Iris pigment epithelial cell (primary cell): ENCODE data around the gene AOC2.
"Not testable (repeated sequence)": the region's sequence is repeated elsewhere in the genome, so short reads cannot be mapped to it uniquely, and the experiment has no call there.

Experiments
- DNase-seq: peaks from one replicate; pipeline ENCODE4 v3.0.0-alpha.2; 2011; ENCODE audit warnings: low read depth

Gene AOC2

GRCh38 chr17:42832934-42833766, 11.2 kb upstream of the AOC2 start, which contains the start of gene PSME3:
TSS of gene PSME3 (plus strand) at chr17:42833397. CDS start at chr17:42833632, 235 bp downstream.
- peak; percentile 89 for DNase-seq

DNA sequence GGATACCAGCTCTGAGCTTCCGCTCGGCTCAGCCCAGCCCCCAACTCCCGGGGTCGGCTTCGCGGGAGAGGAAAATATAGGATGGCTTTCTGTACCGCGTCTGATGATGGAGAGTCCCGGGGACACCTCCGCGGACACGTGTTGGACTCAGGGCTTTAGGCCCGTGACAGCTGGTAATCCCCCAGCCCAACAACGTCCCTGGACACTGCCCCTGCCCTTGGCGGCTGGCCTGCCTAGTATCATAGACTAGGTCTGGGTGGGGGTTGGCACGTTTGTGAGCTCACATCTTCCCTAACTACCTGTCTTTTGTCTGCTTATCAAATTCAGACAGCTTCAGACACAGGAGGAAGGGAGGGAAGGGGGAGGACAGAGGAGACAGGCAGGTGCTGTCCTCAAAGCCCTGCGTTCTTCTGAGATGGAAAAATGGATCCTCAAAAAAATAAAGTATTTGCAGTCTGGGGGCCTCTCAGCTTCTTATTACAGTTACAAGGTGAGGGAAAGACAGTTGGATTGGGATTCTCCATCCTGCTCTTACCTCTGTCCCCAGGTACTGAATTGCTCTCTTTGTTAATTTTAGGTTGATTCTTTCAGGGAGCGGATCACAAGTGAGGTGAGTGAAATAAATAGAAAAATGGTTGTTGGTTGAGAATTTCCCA, 10.5 kb upstream of the AOC2 start:
- no peak for DNase-seq

DNA sequence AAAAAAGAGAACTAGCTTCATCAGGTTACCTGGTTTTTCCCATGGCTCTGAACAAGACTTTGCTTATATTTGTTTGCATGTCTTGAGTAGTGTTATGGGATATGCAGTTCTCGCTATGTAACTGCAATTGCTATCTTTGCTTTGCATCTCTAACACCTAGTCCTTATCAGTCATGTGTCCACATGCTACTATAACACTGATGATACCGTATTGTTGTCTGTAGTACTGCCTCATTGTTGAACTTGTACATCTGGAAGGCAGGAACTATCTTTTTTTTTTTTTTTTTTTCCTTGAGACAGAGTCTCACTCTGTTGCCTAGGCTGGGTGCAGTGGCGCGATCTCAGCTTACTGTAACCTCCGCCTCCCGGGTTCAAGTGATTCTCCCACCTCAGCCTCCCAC, 8.6 kb upstream of the AOC2 start:
- no peak for DNase-seq

DNA sequence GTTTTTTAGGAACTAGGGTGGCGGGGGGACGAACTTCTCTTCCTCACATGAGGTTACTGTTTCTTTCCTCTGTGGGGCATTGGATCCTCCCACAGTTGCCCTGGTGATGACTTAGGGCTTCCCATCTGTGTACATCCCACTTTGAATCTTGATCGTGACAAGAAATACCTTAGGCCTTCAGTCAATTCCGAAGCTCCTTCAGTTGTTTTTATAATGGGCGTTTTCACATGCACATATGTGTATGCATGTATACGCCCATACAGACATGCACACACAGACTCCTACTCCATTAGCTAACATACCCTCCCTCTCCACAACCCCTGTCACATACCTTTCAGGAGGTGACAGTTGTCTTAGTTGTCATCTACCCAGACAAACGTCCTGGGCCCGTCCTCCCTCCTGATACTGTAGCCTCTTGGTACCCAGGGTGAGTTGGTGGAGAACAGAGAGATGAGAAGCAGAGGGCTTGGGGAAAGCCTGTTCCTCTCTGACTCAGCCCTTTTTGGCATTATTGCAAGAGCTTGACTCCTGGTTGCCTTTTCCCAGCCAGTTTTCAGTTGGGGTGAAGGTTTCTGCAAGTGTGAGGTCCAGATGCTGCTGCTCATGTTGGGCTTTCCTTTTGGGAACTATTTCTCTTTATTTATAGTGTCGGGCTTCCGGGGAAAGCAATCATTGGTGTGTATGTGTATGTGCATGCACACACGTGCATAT, 2.2 kb upstream of the AOC2 start:
- peak; percentile 23 for DNase-seq

DNA sequence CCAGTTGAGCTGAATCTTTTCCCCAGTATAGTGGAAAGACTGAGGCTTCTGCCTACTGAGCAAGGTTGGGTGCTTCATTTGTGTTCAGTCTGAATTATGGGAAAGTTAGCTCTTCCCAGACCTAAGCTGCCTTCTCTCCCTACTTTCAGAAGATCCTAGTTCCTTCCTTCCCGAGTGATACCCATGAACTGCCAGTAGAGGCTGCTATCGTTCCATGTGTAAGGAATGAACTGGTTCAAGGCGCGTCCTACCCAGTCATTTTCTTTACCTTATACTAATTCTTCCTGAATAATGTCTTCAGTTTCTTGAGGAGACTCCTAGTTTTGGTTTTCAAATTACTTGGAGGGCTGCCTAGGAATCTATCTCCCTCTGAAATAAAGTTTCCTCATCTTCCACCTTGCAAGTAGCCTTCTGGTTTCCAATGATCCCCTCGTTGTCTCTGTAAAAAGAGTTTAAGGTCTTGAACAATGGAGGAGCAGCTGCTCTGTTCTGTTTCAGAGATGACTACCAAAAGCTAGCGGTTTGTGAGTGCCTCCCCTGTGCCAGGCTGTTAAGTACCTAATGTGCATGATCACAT, 934 bp upstream of the AOC2 start:
- DNase-seq, result peak; percentile 74

DNA sequence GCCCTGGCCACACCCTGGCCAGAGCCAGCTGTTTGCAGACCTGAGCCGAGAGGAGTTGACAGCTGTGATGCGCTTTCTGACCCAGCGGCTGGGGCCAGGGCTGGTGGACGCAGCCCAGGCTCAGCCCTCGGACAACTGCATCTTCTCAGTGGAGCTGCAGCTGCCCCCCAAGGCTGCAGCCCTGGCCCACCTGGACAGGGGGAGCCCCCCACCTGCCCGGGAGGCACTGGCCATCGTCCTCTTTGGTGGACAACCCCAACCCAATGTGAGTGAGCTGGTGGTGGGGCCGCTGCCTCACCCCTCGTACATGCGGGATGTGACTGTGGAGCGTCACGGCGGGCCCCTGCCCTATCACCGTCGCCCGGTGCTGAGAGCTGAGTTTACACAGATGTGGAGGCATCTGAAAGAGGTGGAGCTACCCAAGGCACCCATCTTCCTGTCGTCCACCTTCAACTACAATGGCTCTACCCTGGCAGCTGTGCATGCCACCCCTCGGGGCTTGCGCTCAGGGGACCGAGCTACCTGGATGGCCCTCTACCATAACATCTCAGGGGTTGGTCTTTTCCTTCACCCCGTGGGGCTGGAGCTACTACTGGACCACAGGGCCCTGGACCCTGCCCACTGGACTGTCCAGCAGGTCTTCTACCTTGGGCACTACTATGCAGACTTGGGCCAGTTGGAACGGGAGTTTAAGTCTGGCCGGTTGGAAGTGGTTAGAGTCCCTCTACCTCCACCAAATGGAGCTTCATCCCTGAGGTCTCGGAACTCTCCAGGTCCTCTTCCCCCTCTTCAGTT, 578 bp downstream of the AOC2 start:
- DNase-seq, result no peak

GRCh38 chr17:42845556-42845917, 1.2 kb downstream of the AOC2 start:
- DNase-seq, result no peak

- no peak for DNase-seq
Observed at GRCh38 chr17:42845918-42846593, 1.7 kb downstream of the AOC2 start.

DNA sequence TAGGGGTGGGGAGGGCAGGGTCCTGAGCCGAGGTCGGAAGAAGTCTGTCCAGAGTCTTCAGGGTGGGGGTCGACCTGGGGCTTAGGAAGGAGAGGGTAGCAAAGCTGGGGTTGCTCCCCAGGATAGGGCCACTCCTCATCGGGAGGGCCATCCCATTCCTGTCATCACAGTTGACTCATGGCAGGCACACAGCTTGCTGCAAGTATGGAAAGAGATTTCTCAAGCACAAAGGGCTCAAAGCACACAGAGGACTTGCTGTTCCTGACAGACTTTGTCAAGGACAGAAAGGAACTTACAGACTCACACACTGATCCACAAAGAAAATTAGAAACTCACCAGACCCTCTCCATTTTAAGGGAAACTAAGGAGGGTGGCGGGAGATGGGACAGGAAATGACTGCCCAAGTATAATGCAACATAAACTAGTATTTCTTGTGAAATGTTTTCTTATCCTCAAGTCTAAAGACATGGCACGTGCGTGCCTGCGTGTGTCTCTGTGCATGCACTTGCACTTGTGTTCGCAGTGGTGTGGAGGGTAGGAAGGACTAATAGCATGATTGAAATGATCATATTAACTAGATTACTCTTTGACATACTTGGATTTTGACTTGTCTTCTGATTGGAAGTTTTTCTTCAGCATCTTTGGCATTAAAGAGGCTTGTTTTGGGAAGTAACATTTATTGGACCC, 2.4 kb downstream of the AOC2 start:
- DNase-seq, result peak; percentile 59

GRCh38 chr17:42848093-42848492, 3.7 kb downstream of the AOC2 start:
- no peak for DNase-seq

DNA sequence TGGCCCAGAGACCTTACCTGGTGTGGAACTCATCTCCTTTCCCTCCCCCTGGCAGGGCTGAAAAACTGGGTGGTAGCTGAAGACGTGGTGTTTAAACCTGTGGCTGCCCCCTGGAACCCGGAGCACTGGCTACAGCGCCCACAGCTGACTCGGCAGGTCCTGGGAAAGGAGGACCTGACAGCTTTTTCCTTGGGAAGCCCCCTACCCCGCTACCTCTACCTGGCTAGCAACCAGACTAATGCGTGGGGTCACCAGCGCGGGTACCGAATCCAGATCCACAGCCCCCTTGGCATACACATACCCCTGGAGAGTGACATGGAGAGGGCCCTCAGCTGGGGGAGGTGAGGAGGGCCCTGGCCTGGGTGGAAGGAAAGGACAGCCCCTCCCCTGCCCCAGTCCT, 4.7 kb downstream of the AOC2 start:
- no peak for DNase-seq

DNA sequence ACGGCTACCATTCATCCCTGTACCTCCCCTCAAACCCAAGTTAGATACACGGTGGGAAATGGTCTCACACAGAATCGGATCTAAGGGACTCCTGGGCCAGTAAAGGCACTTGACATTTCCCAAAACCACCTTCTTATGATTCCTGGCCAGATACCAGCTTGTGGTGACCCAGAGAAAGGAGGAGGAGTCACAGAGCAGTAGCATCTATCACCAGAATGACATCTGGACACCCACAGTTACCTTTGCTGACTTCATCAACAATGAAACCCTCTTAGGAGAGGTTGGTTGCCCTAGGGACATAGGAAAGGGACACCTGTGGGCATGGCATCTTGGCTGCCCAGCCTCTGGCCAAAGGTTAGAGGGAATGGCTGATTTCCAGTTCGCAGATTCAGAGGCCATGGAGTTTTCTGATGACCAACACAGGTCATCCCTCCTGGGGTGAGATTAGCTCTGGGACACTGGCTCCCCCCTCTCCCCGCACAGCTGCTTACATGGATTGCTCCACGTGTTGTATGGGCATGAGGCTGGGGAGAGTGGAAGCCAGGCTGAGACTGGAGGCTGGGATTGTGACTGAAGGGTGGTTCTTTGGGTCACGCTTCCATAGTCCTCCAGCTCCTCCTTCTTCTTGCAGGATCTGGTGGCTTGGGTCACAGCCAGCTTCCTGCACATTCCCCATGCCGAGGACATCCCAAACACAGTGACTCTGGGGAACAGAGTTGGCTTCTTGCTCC, 5.2 kb downstream of the AOC2 start:
- DNase-seq, result no peak

GRCh38 chr17:42850954-42851353, 6.6 kb downstream of the AOC2 start, which contains the start of gene AOC3:
TSS of gene AOC3 (plus strand) at chr17:42851199. CDS start at chr17:42851344, 145 bp downstream.
- DNase-seq, result no peak

DNA sequence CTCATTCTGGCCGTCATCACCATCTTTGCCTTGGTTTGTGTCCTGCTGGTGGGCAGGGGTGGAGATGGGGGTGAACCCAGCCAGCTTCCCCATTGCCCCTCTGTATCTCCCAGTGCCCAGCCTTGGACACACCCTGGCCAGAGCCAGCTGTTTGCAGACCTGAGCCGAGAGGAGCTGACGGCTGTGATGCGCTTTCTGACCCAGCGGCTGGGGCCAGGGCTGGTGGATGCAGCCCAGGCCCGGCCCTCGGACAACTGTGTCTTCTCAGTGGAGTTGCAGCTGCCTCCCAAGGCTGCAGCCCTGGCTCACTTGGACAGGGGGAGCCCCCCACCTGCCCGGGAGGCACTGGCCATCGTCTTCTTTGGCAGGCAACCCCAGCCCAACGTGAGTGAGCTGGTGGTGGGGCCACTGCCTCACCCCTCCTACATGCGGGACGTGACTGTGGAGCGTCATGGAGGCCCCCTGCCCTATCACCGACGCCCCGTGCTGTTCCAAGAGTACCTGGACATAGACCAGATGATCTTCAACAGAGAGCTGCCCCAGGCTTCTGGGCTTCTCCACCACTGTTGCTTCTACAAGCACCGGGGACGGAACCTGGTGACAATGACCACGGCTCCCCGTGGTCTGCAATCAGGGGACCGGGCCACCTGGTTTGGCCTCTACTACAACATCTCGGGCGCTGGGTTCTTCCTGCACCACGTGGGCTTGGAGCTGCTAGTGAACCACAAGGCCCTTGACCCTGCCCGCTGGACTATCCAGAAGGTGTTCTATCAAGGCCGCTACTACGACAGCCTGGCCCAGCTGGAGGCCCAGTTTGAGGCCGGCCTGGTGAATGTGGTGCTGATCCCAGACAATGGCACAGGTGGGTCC, 7.2 kb downstream of the AOC2 start:
- DNase-seq, result not testable (repeated sequence)

DNA sequence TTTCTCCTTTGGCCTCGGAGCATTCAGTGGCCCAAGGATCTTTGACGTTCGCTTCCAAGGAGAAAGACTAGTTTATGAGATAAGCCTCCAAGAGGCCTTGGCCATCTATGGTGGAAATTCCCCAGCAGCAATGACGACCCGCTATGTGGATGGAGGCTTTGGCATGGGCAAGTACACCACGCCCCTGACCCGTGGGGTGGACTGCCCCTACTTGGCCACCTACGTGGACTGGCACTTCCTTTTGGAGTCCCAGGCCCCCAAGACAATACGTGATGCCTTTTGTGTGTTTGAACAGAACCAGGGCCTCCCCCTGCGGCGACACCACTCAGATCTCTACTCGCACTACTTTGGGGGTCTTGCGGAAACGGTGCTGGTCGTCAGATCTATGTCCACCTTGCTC, 8.0 kb downstream of the AOC2 start:
- DNase-seq, result no peak

GRCh38 chr17:42853004-42853403, 8.6 kb downstream of the AOC2 start:
- no peak for DNase-seq

- no peak for DNase-seq
Observed at GRCh38 chr17:42853597-42853967, 9.2 kb downstream of the AOC2 start.

- DNase-seq, result no peak
Observed at GRCh38 chr17:42853968-42854790, 9.8 kb downstream of the AOC2 start.
